ENCODE results near the gene OMA1.

- no peak for TF ChIP-seq CTCF (conservative IDR thresholded peaks at IDR 0.05 in 1 of 2, IDR thresholded peaks at IDR 0.05 in 1 of 2; ENCODE audit: low read depth in 1 of 2, low read length in 2 of 2)
- TF ChIP-seq EZH2 (IDR thresholded peaks at IDR 0.05; ENCODE audit: low read length, missing control alignments), result no peak
These were observed 43.5 kb upstream of the OMA1 start for GRCh38 chr1:58590019-58590418.
